ENCODE measurements around the gene DMPK. TPM values are rescaled to one million over a fixed set of nuclear protein-coding genes. Genes with fewer than 3 reads are reported as not detected.

The DMPK gene
- total RNA-seq, 2 donors from 2014 or later: 57.9 to 81.4 TPM

DNA sequence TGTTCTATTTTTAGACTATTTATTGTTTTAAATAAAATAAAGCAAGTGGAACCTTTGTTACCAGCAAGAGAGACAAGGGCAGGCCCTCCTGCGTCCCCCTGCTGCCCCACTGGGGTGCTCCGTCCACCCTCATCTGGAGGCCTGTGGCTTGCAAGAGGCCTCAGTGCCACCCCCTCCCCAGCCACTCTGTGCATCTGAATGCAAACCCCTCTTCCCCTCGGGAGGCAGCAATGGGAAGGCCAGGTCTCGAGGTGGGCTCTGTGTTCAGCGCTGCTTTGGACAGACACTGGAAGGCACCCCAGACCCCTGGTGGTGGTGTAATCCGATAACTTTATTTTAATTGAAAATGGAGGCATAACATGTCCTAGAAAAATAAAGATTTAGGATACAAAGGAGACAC is 17.8 kb downstream of the DMPK start:
- no peaks in the 10 kb centered on the region for H3K36me3 ChIP-seq (replicated peaks in 1 of 2; ENCODE audit: insufficient read depth in 1 of 2, low read depth in 2 of 2)
- H3K9me3 ChIP-seq: no peaks in the 10 kb centered on the region
- H3K4me1 ChIP-seq: peaks cover 33% of the 10 kb centered on the region
- no peak for DNase-seq
- WGBS, 2 donors: 61 to 68% methylated on average over 6 of the region's 6 CpGs
- no peak for ATAC-seq
- no peak overlapping the region for H3K4me3 ChIP-seq
- no peak for TF ChIP-seq POLR2A (IDR thresholded peaks at IDR 0.05)
- TF ChIP-seq, protein P1, sequence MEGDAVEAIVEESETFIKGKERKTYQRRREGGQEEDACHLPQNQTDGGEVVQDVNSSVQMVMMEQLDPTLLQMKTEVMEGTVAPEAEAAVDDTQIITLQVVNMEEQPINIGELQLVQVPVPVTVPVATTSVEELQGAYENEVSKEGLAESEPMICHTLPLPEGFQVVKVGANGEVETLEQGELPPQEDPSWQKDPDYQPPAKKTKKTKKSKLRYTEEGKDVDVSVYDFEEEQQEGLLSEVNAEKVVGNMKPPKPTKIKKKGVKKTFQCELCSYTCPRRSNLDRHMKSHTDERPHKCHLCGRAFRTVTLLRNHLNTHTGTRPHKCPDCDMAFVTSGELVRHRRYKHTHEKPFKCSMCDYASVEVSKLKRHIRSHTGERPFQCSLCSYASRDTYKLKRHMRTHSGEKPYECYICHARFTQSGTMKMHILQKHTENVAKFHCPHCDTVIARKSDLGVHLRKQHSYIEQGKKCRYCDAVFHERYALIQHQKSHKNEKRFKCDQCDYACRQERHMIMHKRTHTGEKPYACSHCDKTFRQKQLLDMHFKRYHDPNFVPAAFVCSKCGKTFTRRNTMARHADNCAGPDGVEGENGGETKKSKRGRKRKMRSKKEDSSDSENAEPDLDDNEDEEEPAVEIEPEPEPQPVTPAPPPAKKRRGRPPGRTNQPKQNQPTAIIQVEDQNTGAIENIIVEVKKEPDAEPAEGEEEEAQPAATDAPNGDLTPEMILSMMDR (IDR thresholded peaks at IDR 0.05): no peak
- H3K27ac ChIP-seq: no peak overlapping the region
- intact Hi-C loops (cut with DNase I): no loop called here
- no peaks in the 10 kb centered on the region for H3K27me3 ChIP-seq

DNA sequence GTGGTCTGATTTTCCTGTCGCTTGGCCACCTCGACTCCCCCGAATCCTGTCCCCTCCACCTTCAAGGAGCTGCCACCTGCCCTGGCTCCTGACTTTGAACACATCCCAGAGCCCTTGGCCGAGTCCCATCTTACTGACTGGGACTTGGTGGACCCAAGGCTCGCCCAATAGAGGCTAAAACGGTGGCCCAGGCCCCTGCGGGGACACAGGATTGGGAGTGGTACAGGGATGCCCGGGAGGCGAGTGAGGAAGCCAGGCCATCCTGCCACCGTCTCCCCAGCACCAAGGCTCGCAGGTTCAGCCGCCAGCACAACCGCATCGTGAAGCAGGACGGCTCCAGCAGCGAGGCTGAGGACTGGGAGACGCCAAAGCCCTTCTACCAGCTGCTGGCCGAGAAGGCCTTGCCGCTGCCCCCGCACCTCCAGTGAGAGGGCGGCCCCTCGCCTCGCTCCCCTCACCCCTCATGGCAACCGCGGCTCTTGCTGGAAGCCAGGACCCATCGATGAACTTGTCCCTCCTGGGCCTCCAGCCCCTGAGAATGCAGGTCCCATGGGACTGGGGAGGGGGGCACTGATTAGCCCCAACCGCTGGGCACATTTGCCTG is 18.5 kb downstream of the DMPK start:
- peaks cover 32% of the 10 kb centered on the region for H3K4me1 ChIP-seq
- TF ChIP-seq, protein P1 (IDR thresholded peaks at IDR 0.05): no peak
- TF ChIP-seq POLR2A (IDR thresholded peaks at IDR 0.05): no peak
- intact Hi-C loops (cut with DNase I): no loop called here
- H3K9me3 ChIP-seq: no peaks in the 10 kb centered on the region
- H3K36me3 ChIP-seq (replicated peaks in 1 of 2; ENCODE audit: insufficient read depth in 1 of 2, low read depth in 2 of 2): no peaks in the 10 kb centered on the region
- ATAC-seq (no peak), DNase-seq (no peak)
- H3K4me3 ChIP-seq: no peak overlapping the region
- no peaks in the 10 kb centered on the region for H3K27me3 ChIP-seq
- 59 to 75% methylated on average over 20 of the region's 27 CpGs for WGBS, 2 donors
- H3K27ac ChIP-seq: no peak overlapping the region

DNA sequence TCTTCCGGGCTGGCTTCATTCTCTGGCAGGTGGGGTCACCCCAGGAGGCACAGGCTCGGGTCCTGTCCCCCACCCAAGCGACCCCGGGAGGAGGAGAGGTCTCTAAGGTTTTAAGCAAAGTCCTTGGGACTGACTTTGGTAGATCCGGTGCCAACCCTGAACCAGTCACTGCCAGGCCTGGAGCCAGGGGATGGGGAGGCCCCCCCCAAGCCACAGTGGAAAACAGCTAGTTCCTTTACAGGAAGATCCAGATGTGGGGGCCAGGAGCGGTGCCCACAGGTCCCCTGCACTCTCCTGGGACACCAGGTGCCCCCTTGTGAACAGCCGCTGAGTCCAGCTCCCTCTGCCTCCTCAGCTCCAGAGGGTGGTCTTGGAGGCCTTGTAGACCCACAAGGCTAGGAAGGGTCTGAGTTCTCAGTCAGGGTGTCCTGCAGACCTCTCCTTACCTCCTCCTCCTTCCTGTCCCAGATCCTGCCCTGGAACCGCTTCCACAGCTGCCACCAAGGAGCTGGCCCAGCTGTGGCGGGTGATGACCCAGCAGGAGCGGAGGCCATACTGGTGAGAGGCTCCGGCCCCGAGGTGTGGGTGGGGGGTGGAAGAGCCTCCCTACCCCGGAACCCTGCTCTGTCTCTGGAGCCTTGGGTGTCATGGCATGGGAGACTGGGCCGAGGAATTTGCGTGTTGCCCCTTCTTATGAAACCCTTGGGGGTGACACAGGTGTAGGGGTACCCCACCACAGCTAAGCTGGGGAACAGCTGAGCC is 19.2 kb downstream of the DMPK start:
- Histone ChIP-seq H3K27ac (no peak overlapping the region), H3K27me3 (no peaks in the 10 kb centered on the region), H3K36me3 (replicated peaks in 1 of 2; ENCODE audit: insufficient read depth in 1 of 2, low read depth in 2 of 2) (no peaks in the 10 kb centered on the region), H3K9me3 (no peaks in the 10 kb centered on the region), H3K4me3 (no peak overlapping the region), H3K4me1 (peaks cover 32% of the 10 kb centered on the region)
- TF ChIP-seq, protein P1 (IDR thresholded peaks at IDR 0.05): no peak
- no peak for TF ChIP-seq POLR2A (IDR thresholded peaks at IDR 0.05)
- DNase-seq: no peak
- no peak for ATAC-seq
- intact Hi-C loops (cut with DNase I): no loop called here
- 68 to 83% methylated on average over 7 to 15 of the region's 15 CpGs for WGBS, 2 donors

DNA sequence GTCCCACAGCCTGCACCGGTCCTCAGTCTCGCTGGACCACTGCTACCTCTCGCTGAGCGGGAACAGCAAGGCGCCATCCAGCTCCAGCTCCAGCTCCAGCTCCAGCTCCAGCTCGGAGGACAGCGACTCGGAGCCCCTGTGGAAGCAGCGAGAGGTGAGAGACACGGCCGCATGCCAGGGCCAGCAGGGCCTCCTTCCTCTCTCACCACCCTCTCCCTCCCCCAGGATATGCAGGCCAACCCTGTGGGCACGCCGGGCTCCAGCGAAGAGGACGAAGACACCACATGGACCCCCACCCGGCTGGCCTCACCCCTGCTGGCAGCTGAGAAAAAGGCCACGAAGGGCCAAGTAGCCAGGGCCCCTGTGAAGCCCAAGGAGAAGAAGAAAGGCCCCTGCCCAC is 20.6 kb downstream of the DMPK start:
- ATAC-seq: no peak
- Histone ChIP-seq H3K9me3 (no peaks in the 10 kb centered on the region), H3K4me3 (no peak overlapping the region), H3K27me3 (no peaks in the 10 kb centered on the region), H3K27ac (no peak overlapping the region), H3K36me3 (replicated peaks in 1 of 2; ENCODE audit: insufficient read depth in 1 of 2, low read depth in 2 of 2) (no peaks in the 10 kb centered on the region), H3K4me1 (peaks cover 28% of the 10 kb centered on the region)
- TF ChIP-seq, protein P1 (IDR thresholded peaks at IDR 0.05): no peak
- no peak for TF ChIP-seq POLR2A (IDR thresholded peaks at IDR 0.05)
- WGBS, 2 donors: 82 to 85% methylated on average over 11 to 17 of the region's 17 CpGs
- no peak for DNase-seq
- intact Hi-C loops (cut with DNase I): no loop called here

Data from body of pancreas (tissue), 4 donors.